GM21390 (cell line): Measurements from ENCODE around the gene EBF4.
"Not testable (repeated sequence)": the region's sequence is repeated elsewhere in the genome, so short reads cannot be mapped to it uniquely, and the experiment has no call there.

Source experiments
- ATAC-seq: cut with Tn5 transposase; IDR thresholded peaks from one replicate; pipeline ENCODE4 v1.9.1; 2021; ENCODE audit not compliant: unreplicated experiment

Gene EBF4

DNA sequence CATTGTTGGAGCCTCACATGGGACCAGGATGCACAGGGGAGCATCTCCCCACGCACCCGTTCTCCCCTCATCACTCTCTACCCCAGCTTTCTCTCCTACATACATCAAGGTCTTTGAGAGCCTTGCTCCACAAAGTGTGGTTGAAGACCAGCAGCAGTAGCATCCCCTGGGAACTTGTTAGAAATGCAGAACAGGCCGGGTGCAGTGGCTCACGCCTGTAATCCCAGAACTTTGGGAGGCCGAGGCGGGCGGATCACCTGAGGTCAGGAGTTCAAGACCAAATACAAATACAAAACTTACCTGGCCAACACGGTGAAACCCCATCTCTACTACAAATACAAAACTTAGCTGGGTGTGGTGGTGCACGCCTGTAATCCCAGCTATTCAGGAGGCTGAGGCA, 115.3 kb downstream of the EBF4 start:
- ATAC-seq, result not testable (repeated sequence)

DNA sequence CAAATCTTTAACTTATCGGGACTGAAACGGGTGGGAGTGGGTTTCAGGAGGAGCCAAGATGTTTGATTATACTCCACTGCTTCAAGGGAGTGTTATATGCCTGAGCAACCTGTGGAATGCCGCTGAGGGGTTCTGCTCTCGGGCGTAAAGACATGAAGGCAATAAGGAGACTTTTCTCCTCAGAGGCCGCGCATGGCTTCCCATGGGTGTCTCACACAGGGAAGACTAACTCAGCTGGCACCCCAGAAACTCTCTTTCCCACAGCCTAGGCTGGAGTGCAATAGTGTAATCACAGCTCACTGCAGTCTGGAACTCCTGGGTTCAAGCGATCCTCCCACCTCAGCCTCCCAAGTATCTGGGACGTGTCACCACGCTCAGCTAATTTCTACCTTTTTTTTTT, 117.1 kb downstream of the EBF4 start:
- no peak for ATAC-seq
